WERI-Rb-1 (cell line): ENCODE data around the gene PCNX2.

Source experiments
- DNase-seq: peaks from one replicate; pipeline ENCODE4 v3.0.0-alpha.2; 2020
- H3K27ac ChIP-seq: fragments of 250-450 bp; sonication (Bioruptor Pico); 2 replicates; pipeline ENCODE4 v1.5.1; 2020; ENCODE audit warnings: mild to moderate bottlenecking, moderate library complexity
- H3K27me3 ChIP-seq: fragments of 250-450 bp; sonication (Bioruptor Pico); 2 replicates; pipeline ENCODE4 v1.5.1; 2021; ENCODE audit warnings: mild to moderate bottlenecking, low read depth, moderate library complexity; ENCODE audit not compliant: insufficient read depth, severe bottlenecking
- H3K36me3 ChIP-seq: fragments of 250-450 bp; sonication (Bioruptor Pico); 2 replicates; pipeline ENCODE4 v1.5.1; 2020; ENCODE audit warnings: mild to moderate bottlenecking, moderate library complexity
- H3K4me3 ChIP-seq: 2 replicates; pipeline ENCODE4 v1.5.1; 2011; ENCODE audit warnings: low read depth, mild to moderate bottlenecking, control low read depth, low read length
- H3K9me3 ChIP-seq: fragments of 250-450 bp; sonication (Bioruptor Pico); 2 replicates; pipeline ENCODE4 v1.5.1; 2021; ENCODE audit warnings: mild to moderate bottlenecking, moderate library complexity; ENCODE audit not compliant: severe bottlenecking
- TF ChIP-seq, protein P1 (sequence below): IDR thresholded peaks from 2 replicates; pipeline ENCODE4 v1.5.1; 2011; ENCODE audit warnings: low read depth, mild to moderate bottlenecking, control low read depth, inconsistent platforms, low read length

The PCNX2 gene

DNA sequence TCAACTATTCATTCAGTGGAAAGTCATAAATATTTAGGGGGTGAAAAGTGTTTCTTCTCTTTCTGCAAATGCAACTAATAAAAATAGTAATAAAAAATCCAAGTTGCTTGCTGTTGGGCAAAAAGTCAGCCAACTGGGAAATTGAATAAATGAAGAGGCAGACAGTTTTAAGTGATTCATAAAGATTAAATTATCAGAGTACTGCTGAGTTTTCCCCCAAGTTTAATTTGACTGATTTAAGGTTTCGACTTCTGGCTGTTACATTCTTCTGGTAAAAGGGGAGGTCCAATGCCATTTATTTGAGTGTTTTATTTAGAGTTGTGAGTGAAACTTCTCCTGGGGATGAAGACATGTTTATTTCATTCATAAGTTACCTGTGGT, 219.6 kb downstream of the PCNX2 start:
- peaks cover 4% of the 10 kb centered on the region for H3K9me3 ChIP-seq
- no peak overlapping the region for H3K27ac ChIP-seq
- TF ChIP-seq, protein P1, sequence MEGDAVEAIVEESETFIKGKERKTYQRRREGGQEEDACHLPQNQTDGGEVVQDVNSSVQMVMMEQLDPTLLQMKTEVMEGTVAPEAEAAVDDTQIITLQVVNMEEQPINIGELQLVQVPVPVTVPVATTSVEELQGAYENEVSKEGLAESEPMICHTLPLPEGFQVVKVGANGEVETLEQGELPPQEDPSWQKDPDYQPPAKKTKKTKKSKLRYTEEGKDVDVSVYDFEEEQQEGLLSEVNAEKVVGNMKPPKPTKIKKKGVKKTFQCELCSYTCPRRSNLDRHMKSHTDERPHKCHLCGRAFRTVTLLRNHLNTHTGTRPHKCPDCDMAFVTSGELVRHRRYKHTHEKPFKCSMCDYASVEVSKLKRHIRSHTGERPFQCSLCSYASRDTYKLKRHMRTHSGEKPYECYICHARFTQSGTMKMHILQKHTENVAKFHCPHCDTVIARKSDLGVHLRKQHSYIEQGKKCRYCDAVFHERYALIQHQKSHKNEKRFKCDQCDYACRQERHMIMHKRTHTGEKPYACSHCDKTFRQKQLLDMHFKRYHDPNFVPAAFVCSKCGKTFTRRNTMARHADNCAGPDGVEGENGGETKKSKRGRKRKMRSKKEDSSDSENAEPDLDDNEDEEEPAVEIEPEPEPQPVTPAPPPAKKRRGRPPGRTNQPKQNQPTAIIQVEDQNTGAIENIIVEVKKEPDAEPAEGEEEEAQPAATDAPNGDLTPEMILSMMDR, result no peak
- no peak overlapping the region for H3K4me3 ChIP-seq
- H3K27me3 ChIP-seq, result no peaks in the 10 kb centered on the region
- DNase-seq, result no peak
- no peaks in the 10 kb centered on the region for H3K36me3 ChIP-seq

- no peaks in the 10 kb centered on the region for H3K27me3 ChIP-seq
- H3K4me3 ChIP-seq, result no peak overlapping the region
Measured at GRCh38 chr1:233066087-233066486, 229.4 kb downstream of the PCNX2 start.

DNA sequence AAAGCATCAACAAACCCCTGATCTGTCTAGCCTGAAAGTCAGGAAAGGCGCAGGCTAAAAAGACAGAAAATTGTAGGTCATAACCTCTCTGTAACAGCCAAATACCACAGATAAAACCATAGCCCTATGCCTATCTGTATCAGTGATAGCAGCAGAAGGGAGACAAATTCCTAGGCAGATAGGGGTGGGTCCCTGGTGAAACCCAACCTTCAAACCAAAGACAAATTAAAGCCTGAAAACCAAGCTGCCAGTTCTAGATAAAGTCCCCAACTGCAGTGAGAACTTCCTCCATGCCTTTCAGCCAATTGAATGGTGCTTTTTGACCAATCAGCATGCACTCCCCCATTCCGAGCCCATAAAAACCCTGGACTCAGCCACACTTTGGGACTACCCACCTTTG, 229.8 kb downstream of the PCNX2 start:
- Histone ChIP-seq H3K27ac (no peak overlapping the region), H3K9me3 (no peaks in the 10 kb centered on the region), H3K4me3 (no peak overlapping the region), H3K27me3 (no peaks in the 10 kb centered on the region), H3K36me3 (no peaks in the 10 kb centered on the region)
- DNase-seq, result no peak
- TF ChIP-seq, protein P1, result no peak

More at GRCh38 chr1:233066087-233066486, 229.4 kb downstream of the PCNX2 start:
- DNase-seq, result no peak
- Histone ChIP-seq H3K9me3 (no peaks in the 10 kb centered on the region), H3K36me3 (no peaks in the 10 kb centered on the region), H3K27ac (no peak overlapping the region)
- TF ChIP-seq, protein P1, result no peak

- no peak overlapping the region for H3K4me3 ChIP-seq
- H3K9me3 ChIP-seq, result no peaks in the 10 kb centered on the region
- TF ChIP-seq, protein P1, result no peak
- no peaks in the 10 kb centered on the region for H3K27me3 ChIP-seq
- no peak for DNase-seq
- H3K27ac ChIP-seq, result no peak overlapping the region
- H3K36me3 ChIP-seq, result no peaks in the 10 kb centered on the region
Measured at GRCh38 chr1:233064988-233065387, 230.5 kb downstream of the PCNX2 start.

DNA sequence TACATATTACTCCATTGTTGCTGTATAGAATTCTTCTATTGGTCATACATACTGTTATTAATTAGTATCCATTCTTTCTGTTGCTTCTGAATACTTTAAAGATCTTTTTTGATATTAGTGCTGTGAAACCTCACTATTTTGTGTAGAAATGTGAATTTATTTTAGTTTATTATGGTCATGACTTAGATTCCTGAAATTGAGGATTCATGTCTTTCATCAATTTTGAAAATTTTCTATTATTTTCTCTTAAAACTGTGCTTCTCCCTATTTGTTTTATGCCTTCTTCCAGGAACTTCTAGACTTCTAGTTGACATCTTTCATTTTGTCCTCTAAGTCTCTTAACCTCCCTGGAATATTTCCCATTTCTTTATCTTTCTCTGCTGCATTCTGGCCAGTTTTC, 232.1 kb downstream of the PCNX2 start:
- no peaks in the 10 kb centered on the region for H3K9me3 ChIP-seq
- DNase-seq, result no peak
- no peak overlapping the region for H3K4me3 ChIP-seq
- TF ChIP-seq, protein P1, result no peak
- H3K27me3 ChIP-seq, result no peaks in the 10 kb centered on the region
- no peak overlapping the region for H3K27ac ChIP-seq
- H3K36me3 ChIP-seq, result no peaks in the 10 kb centered on the region

GRCh38 chr1:233061265-233061664, 234.3 kb downstream of the PCNX2 start:
- Histone ChIP-seq H3K36me3 (no peaks in the 10 kb centered on the region), H3K9me3 (no peaks in the 10 kb centered on the region), H3K4me3 (no peak overlapping the region), H3K27ac (no peak overlapping the region), H3K27me3 (no peaks in the 10 kb centered on the region)
- DNase-seq, result no peak
- TF ChIP-seq, protein P1, result no peak
